Eye (tissue), 1 donor: Measurements from ENCODE around the gene UGGT2.
"Not testable (repeated sequence)": the region's sequence is repeated elsewhere in the genome, so short reads cannot be mapped to it uniquely, and the experiment has no call there.

Experiments
- DNase-seq: peaks from one replicate; pipeline ENCODE4 v3.0.0-alpha.2; 2015

The UGGT2 gene

GRCh38 chr13:96053003-96053703 is at the start of gene UGGT2:
Gene UGGT2 (minus strand): TSS chr13:96053401. CDS start chr13:96053312, 89 bp downstream.
- peak; percentile 96 for DNase-seq

DNA sequence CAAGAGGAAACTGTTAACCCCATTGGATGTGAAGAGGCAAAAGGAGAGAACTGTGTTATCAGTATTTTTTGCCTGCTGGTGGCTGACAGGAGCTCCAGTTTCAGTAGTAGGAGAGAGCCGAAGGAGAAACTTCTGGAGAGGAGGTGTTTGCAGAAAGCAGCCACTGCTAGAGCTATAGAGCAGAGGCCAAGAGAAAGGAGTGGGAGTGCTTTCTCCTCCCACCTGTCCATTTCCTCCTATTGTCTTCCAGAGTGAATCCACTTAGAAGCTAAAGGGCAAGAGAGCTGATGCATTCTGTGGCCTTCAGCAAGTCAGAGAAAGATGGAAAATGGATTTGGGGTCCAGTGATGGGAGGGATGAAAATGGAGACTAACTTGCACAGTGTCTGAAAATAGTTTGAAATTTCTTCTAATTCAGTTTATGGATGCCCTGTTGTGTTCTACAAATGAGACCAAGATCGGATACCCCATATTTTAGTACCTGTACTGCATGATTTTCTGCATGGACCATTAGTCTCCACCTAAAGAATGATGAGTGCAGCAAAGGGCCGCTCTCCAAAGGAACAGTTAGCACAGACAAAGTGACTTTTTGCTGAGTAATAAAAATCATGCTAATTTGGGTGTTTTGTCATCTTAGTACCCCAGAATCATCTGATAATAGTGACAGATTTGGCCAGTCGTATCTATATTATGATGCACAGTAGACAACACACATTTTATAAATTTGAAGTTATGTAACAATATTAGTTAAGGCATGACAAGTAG is 47.4 kb upstream of the UGGT2 start:
- DNase-seq: no peak

DNA sequence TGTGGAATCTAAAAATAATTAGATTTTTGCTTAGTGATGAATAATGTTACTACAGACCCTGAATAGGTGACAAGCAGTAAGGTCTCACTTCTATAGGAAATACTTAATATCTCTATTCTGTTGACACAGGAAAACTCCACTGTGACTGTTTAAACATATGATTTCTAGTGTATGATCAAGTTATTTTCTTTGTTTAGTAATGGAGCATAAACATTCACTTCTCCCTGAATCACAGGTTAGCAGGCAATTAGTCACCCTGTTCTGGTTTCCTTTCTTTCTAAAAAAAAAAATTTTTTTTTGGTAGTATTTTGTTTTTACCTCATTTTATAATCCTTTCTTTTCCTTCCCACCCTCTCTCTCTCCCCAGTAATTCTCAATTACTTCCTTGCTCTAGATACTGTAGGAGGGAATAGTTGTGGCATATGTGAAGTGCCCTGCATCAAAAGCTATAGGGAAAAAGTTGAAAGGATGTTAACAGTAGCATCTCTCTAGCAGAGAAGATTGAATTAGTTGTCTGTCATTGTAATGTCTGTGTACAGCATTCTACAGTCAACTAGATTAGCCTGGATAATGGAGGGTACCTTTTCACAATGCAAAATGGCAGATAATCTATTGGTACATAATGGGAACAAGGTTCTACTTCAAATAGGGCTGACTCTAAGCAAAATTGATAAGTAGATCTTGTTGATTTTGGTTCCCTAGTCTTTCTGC is 40.2 kb upstream of the UGGT2 start:
- no peak for DNase-seq

- DNase-seq: peak; percentile 64
These were observed 38.2 kb upstream of the UGGT2 start for GRCh38 chr13:96091164-96092117.

GRCh38 chr13:96090240-96091101 is 37.3 kb upstream of the UGGT2 start:
- peak; percentile 71 for DNase-seq

- peak; percentile 68 for DNase-seq
These were observed 36.6 kb upstream of the UGGT2 start, which contains the start of gene HS6ST3 for GRCh38 chr13:96089749-96090239. Gene HS6ST3 (plus strand): TSS chr13:96090107.

- peak; percentile 3 for DNase-seq
These were observed 35.9 kb upstream of the UGGT2 start for GRCh38 chr13:96089139-96089538.

DNA sequence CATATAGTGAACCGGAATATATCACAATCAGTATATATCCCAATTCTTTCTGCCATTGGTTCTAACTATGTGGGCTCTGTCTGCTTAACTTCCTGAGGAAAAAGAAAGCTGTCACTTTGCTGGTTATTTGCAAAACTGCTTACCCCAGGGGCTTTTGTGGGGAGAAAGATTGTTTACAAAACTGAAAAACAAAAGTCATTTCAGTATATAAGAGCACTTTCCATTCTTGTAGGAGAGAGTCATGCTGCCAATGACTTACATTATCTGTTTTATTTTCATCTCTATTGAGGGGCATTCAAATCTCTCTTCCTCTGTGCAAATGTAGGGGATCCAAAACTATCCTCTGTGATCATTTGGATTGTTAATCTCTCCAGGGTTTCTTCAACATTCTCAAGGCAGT is 33.5 kb upstream of the UGGT2 start:
- no peak for DNase-seq

DNA sequence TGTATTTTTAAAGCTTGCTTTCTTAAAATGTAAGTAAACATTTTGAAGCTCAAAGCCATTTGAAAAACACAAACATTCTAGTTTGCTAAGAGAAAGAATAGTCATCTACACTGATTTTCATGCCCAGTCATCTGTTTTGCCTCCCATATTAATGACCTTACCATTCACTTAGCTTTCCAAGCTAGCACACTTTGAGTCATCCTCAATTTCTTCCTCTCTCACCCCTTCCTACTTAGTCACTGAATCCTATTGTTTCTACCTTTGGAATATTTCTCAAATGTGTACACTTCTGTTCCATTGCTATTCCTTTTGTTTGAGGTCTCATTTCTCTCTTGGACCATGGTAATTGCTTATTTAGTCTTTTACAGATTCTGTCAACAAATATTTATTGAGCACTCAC is 29.4 kb upstream of the UGGT2 start:
- no peak for DNase-seq

DNA sequence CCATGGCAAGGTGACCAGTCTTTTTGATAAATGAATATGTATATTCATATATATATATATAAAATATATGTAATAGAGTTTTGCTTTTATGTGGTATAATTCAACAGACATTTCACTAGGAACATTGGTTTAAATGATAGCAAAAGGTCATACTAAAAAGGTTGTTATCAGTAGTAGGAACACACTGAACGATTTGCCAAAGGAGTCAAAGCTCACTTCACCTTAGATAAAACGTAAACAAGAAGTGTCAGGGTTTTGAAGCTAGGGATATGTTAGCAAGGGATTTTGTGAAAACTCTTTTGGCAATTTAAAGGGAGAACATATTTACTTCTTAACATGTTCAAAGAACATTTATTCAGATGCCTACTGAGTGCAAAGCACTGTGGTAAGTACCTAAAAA is 28.7 kb upstream of the UGGT2 start:
- no peak for DNase-seq

DNA sequence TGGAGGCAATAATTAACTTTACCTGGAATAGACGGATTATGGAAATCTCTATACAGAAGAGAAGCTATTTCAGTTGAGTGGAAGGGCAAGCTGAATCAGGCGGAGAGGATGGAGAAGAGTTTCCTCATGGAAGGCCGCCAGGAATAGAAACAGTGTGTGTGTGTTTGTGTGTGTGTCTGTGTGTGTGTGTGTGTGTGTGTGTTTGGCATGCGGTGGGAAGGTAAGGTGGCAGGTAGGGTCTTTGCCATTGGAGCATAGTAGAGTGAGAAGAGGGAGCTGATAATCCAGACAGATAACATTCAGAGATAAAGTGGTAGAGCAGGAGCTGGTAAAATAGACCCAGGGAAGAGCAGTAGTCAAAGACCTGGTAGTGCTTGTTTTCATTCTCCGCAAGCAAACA is 27.5 kb upstream of the UGGT2 start:
- DNase-seq: no peak

GRCh38 chr13:96075953-96076543 is 22.8 kb upstream of the UGGT2 start:
- DNase-seq: no peak

DNA sequence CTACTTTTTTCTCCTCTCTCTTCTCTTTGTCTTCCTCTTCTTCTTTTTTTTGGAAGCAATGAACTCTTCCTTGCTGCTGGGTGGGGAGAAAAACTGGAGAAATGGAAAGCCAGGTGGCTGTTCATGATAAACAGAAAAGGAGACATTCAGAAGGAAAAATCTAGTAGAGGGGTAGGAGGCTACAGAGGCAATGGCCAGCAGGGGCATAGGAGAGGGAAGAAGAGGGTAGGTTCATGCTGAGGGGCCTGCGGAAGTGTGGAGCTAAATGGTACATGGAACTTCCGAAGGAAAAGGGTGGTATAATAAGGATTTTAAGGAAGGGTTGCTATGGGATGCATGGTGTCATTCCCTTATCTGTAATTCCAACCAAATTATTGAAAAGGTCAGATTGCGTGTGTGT is 19.2 kb upstream of the UGGT2 start:
- DNase-seq: no peak

- DNase-seq: no peak
These were observed 18.3 kb upstream of the UGGT2 start for GRCh38 chr13:96071504-96071903.

DNA sequence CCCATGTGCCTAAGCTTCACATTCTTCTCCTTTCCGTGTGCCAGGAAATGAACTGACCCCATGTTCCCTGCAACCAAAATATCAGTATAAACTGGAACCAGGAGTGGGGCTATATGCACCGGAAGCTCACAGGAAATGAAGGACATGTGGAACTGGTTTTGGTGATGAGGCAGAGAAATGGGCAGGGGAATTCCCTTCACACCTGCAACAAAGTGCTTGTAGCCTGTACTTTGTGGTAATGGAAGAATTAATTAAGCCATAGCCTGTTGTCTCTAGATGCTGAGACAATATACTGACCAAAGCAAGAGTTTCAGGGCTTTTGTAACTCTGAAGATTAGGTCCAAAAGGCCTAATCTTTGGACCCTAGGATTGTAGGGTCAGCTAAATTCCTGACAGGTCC is 15.5 kb upstream of the UGGT2 start:
- no peak for DNase-seq

- DNase-seq: no peak
These were observed 12.6 kb upstream of the UGGT2 start for GRCh38 chr13:96065849-96066248.

GRCh38 chr13:96052656-96053002 is 572 bp downstream of the UGGT2 start:
- DNase-seq: peak; percentile 79

DNA sequence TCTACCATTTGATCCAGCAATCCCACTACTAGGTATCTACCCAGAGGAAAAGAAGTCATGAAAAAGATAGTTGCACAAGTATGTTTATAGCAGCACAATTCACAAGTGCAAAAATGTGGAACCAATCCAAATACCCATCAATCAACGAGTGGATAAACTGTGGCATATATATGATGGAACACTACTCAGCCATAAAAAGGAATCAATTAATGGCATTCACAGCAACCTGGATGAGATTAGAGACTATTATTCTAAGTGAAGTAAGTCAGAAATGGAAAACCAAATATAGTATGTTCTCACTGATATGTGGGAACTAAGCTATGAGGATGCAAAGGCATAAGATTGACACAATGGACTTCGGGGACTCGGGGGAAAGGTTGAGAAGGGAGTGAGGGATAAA is 1.3 kb downstream of the UGGT2 start:
- peak; percentile 8 for DNase-seq

DNA sequence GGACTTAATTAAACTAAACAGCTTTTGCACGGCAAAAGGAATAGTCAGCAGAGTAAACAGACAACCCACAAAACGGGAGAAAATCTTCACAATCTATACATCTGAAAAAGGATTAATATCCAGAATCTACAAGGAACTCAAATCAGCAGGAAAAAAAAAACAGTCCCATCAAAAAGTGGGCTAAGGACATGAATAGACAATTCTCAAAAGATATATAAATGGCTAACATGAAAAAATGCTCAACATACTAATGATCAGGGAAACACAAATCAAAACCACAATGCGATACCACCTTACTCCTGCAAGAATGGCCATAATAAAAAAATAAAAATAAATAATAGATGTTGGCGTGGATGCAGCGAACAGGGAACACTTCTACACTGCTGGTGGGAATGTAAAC is 1.7 kb downstream of the UGGT2 start:
- not testable (repeated sequence) for DNase-seq

- not testable (repeated sequence) for DNase-seq
These were observed 2.2 kb downstream of the UGGT2 start for GRCh38 chr13:96050955-96051354.
